SU-DHL-6 (cell line): ENCODE results near the gene RAP1GAP.

ENCODE experiments used
- EZH2phosphoT487 ChIP-seq: fragments of 200-600 bp; sonication (generic), shearing (Covaris generic); conservative IDR thresholded peaks from 2 replicates; pipeline ENCODE4 v1.6.1; 2018; ENCODE audit warnings: mild to moderate bottlenecking, antibody characterized with exemption, low read length, moderate library complexity, mixed read lengths
- TF ChIP-seq, protein P1 (sequence below): fragments of 200-600 bp; sonication (generic); IDR thresholded peaks from one replicate; pipeline ENCODE4 v1.5.1; 2017; ENCODE audit warnings: antibody characterized with exemption, mild to moderate bottlenecking, low read length, moderate library complexity; ENCODE audit not compliant: insufficient read depth, poor library complexity, severe bottlenecking

DNA sequence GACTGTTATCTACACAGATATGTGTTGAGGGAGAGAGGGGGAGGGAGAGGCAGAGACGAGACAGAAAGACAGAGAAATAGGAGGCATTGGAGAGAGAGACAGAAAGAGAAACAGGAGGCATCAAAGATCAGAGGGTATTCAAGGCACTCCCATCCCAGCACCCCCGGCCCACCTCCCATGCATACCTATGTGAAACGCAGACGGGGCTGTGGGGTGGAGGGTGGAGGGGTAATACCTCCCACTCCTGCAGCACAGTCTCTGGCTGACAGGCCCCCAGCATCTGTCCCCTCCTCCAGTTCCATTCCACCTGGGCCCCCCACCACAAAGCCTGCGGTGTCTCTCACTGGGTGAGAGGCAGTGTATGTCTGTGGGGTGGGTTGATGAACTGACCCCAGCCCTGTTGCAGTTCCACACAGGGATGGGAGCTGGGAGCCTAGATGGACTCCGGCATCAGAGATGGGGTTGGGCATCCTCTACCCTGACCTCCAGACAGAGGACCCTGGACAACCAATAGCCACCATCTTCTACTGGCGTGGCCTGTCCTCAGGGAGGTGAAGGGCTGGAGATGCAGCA lies 49.7 kb downstream of the RAP1GAP start:
- TF ChIP-seq, protein P1, sequence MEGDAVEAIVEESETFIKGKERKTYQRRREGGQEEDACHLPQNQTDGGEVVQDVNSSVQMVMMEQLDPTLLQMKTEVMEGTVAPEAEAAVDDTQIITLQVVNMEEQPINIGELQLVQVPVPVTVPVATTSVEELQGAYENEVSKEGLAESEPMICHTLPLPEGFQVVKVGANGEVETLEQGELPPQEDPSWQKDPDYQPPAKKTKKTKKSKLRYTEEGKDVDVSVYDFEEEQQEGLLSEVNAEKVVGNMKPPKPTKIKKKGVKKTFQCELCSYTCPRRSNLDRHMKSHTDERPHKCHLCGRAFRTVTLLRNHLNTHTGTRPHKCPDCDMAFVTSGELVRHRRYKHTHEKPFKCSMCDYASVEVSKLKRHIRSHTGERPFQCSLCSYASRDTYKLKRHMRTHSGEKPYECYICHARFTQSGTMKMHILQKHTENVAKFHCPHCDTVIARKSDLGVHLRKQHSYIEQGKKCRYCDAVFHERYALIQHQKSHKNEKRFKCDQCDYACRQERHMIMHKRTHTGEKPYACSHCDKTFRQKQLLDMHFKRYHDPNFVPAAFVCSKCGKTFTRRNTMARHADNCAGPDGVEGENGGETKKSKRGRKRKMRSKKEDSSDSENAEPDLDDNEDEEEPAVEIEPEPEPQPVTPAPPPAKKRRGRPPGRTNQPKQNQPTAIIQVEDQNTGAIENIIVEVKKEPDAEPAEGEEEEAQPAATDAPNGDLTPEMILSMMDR: no peak
- TF ChIP-seq EZH2phosphoT487: no peak
